Kidney (tissue), 14 donors: ENCODE results near the gene RBMXL2. TPM values are rescaled to one million over a fixed set of nuclear protein-coding genes. Genes with fewer than 3 reads are reported as not detected.

Source experiments
- DNase-seq, 5 donors: peaks; one replicate each; pipeline ENCODE4 v3.0.0-alpha.2; 2013 to 2020
- FAIRE-seq: peaks from 2 replicates; lab custom pipeline; 2012; peaks lifted over from hg19 to GRCh38; lab: Jason Lieb, UNC
- H3K27ac ChIP-seq, 2 donors: one replicate each; pipeline ENCODE4 v1.7.0; 2013; ENCODE audit warnings: low read depth in 2 of 2, low read length in 2 of 2, inconsistent platforms in 1 of 2
- H3K27me3 ChIP-seq: one replicate; pipeline ENCODE4 v1.7.1; 2013; ENCODE audit warnings: low read length, inconsistent platforms; ENCODE audit not compliant: control insufficient read depth, insufficient read depth
- H3K36me3 ChIP-seq, 3 donors: one replicate each; pipeline versions ENCODE4 v1.7.0 to v1.7.1; 2013; ENCODE audit warnings: low read length in 3 of 3, control low read depth in 1 of 3, inconsistent platforms in 1 of 3; ENCODE audit not compliant: insufficient read depth in 3 of 3, control insufficient read depth in 2 of 3
- H3K4me1 ChIP-seq, 3 donors: one replicate each; pipeline versions ENCODE4 v1.7.0 to v1.7.1; 2013; ENCODE audit warnings: low read length in 3 of 3, inconsistent platforms in 1 of 3, low read depth in 1 of 3; ENCODE audit not compliant: control insufficient read depth in 2 of 3, insufficient read depth in 2 of 3
- H3K4me3 ChIP-seq, 3 donors: one replicate each; pipeline versions ENCODE4 v1.7.0 to v1.8.1; 2013; ENCODE audit warnings: low read length in 3 of 3, control low read depth in 1 of 3, inconsistent platforms in 1 of 3
- H3K9ac ChIP-seq, 3 donors: one replicate each; pipeline versions ENCODE4 v1.7.0 to v1.7.1; 2013; ENCODE audit warnings: low read length in 3 of 3, control low read depth in 1 of 3, inconsistent platforms in 1 of 3
- H3K9me3 ChIP-seq, 3 donors: one replicate each; pipeline versions ENCODE4 v1.7.0 to v1.7.1; 2013; ENCODE audit warnings: low read length in 3 of 3, control low read depth in 1 of 3, inconsistent platforms in 1 of 3; ENCODE audit not compliant: control insufficient read depth in 2 of 3, insufficient read depth in 1 of 3
- CTCF ChIP-seq: IDR thresholded peaks from 3 replicates; pipeline ENCODE4 v1.5.1; 2012; ENCODE audit warnings: mild to moderate bottlenecking, moderate library complexity, borderline replicate concordance; ENCODE audit not compliant: insufficient read depth; ENCODE audit errors: extremely low read depth
- intact Hi-C: fragments of 100-400 bp; cut with DNase I; formaldehyde crosslinking; loops from one replicate; pipeline ENCODE4 v1.11.1; 2022
- polyA plus RNA-seq: library from polyadenylated mRNA; stranded (reverse); fragments of 350-450 nt; fragmentation: Illumina TruSeq; extraction: RNeasy Lipid Tissue Mini Kit (QIAGEN cat#74804); gene quantifications from one replicate; pipeline ENCODE4 v1.2.3, GENCODE V29; 2014; ENCODE audit warnings: low read depth, low replicate concordance; ENCODE audit not compliant: insufficient read depth
- total RNA-seq: library from RNA; stranded (reverse); fragmentation: NEBNext Ultra II Directional; extraction: Animal tissue kit (Norgen Biotek cat#: 25700); gene quantifications from one replicate; pipeline ENCODE4 v1.2.1, GENCODE V29; 2021
- donor health status: control.
- donor health status: control.
- donor health status: control.
- donor health status: control.
- donor health status: control.
- donor health status: DM: yes; HTN: yes; CAD: no.
- donor health status: Normal renal cell carcinoma (clear cell type).

RBMXL2 gene
- total and polyA plus RNA-seq, 2 donors from 2014 or later = 0.13 TPM; not detected in 1

- Histone ChIP-seq H3K4me3 (no peak overlapping the region), H3K9me3 (no peaks in the 10 kb centered on the region), H3K4me1 (no peaks in the 10 kb centered on the region), H3K27me3 (no peaks in the 10 kb centered on the region), H3K36me3 (no peaks in the 10 kb centered on the region), H3K27ac (no peak overlapping the region), H3K9ac (no peak overlapping the region)
- intact Hi-C loops = no loop called here
- no peak for TF ChIP-seq CTCF
- no peak for FAIRE-seq
- DNase-seq = no peak
These were observed 31.8 kb upstream of the RBMXL2 start for GRCh38 chr11:7056828-7057513.

- no peak overlapping the region for H3K4me3 ChIP-seq
- TF ChIP-seq CTCF = no peak
- H3K9me3 ChIP-seq = no peaks in the 10 kb centered on the region
- no peak overlapping the region for H3K27ac ChIP-seq
- intact Hi-C loops = no loop called here
- H3K9ac ChIP-seq = no peak overlapping the region
- no peaks in the 10 kb centered on the region for H3K4me1 ChIP-seq
- no peaks in the 10 kb centered on the region for H3K27me3 ChIP-seq
- no peaks in the 10 kb centered on the region for H3K36me3 ChIP-seq
- FAIRE-seq = no peak
- DNase-seq = no peak
These were observed 31.2 kb upstream of the RBMXL2 start for GRCh38 chr11:7057641-7058040.

DNA sequence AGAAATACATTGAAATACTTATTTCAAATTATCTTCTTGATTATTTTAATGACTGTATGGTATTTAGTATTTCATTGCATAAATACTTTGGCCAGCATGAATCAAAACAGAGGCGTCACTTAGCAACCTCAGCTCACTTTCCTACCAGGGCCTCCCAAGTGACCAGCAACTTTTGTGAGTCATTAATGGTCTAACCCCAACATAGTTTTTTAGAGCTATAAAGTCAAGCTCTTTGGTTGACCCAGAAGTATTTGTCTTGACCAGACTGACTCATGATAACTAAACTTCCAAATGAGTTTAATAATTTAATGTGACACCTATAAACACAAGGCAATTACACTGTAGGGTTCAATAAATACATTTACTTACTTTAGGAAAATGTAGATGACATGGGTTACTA lies 27.9 kb upstream of the RBMXL2 start:
- Histone ChIP-seq H3K4me1 (no peaks in the 10 kb centered on the region), H3K27ac (no peak overlapping the region), H3K9me3 (no peaks in the 10 kb centered on the region), H3K9ac (no peak overlapping the region), H3K27me3 (no peaks in the 10 kb centered on the region), H3K4me3 (no peak overlapping the region), H3K36me3 (no peaks in the 10 kb centered on the region)
- intact Hi-C loops = no loop called here
- FAIRE-seq (peak; percentile 23), DNase-seq (no peak)
- no peak for TF ChIP-seq CTCF

DNA sequence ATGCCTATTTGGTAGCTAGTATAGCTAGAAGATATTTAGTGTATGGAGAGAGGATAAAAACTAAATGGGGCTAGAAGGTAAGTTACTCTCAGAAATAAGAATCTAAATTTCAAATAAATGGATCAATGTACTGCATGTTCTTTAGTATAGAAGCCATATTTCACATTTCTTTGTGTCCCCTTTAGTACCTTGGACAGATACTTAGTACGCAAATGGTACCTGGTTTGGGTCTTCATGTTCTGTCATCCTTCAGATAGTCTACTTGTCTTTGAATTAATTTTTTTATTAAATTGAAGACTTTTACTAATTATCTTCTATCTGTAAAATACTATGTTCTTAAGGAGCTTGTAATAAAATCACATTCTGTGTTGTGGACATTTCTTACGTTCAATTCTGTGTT lies 26.3 kb upstream of the RBMXL2 start:
- H3K27ac ChIP-seq = no peak overlapping the region
- DNase-seq = no peak
- intact Hi-C loops = no loop called here
- no peak overlapping the region for H3K4me3 ChIP-seq
- TF ChIP-seq CTCF = no peak
- no peaks in the 10 kb centered on the region for H3K27me3 ChIP-seq
- H3K9ac ChIP-seq = no peak overlapping the region
- no peaks in the 10 kb centered on the region for H3K36me3 ChIP-seq
- no peaks in the 10 kb centered on the region for H3K9me3 ChIP-seq
- H3K4me1 ChIP-seq = no peaks in the 10 kb centered on the region
- FAIRE-seq = no peak
